Mucosa of descending colon (tissue), 3 donors: Measurements from ENCODE around the gene UNC5C. TPM values are rescaled to one million over a fixed set of nuclear protein-coding genes. Genes with fewer than 3 reads are reported as not detected.

Source experiments
- ATAC-seq: fragments of 200-7000 bp; cut with Tn5 transposase; one replicate; pipeline ENCODE4 v1.9.1; 2020; ENCODE audit warnings: mild to moderate bottlenecking, moderate library complexity
- DNase-seq, 3 donors: peaks; one replicate each; pipeline ENCODE4 v3.0.0-alpha.2; 2020
- H3K36me3 ChIP-seq: fragments of 200-600 bp; one replicate; pipeline ENCODE4 v1.8.0; 2021; ENCODE audit warnings: low read depth, mild to moderate bottlenecking
- H3K4me1 ChIP-seq: fragments of 200-600 bp; one replicate; pipeline ENCODE4 v1.8.0; 2021; ENCODE audit warnings: low read depth, mild to moderate bottlenecking
- H3K4me3 ChIP-seq: fragments of 200-600 bp; one replicate; pipeline ENCODE4 v1.8.0; 2021; ENCODE audit warnings: mild to moderate bottlenecking
- H3K9me3 ChIP-seq: fragments of 200-600 bp; one replicate; pipeline ENCODE4 v1.8.0; 2021; ENCODE audit warnings: mild to moderate bottlenecking
- intact Hi-C, 2 donors: fragments of 100-400 bp; cut with DNase I in 1 of 2; cut with micrococcal nuclease in 1 of 2; formaldehyde crosslinking; loops; one replicate each; pipeline versions ENCODE4 v1.11.0 to v1.11.1; 2022; cut with DNase I, micrococcal nuclease
- total RNA-seq, 3 donors: library from RNA; stranded (reverse); fragmentation: NEBNext Ultra II Directional in 2 of 3; extraction: Animal tissue kit (Norgen Biotek cat#: 25700) in 2 of 3; gene quantifications; one replicate each; pipeline versions ENCODE4 v1.2.1 to v1.2.4, GENCODE V29; 2021 to 2023
- TF ChIP-seq, protein P1 (sequence below): fragments of 200-600 bp; IDR thresholded peaks from one replicate; pipeline ENCODE4 v1.8.0; 2022; ENCODE audit warnings: antibody characterized with exemption, mild to moderate bottlenecking
- donor health status: DM: no; HTN: no; CAD: no; lungs with moderate emphysema.
- donor health status: DM: no; HTN: no; CAD: no.
- donor health status: DM: no; HTN: yes; CAD: no.

Gene UNC5C
- total RNA-seq, 3 donors from 2014 or later = 3.1 to 7.2 (median 4.6) TPM

DNA sequence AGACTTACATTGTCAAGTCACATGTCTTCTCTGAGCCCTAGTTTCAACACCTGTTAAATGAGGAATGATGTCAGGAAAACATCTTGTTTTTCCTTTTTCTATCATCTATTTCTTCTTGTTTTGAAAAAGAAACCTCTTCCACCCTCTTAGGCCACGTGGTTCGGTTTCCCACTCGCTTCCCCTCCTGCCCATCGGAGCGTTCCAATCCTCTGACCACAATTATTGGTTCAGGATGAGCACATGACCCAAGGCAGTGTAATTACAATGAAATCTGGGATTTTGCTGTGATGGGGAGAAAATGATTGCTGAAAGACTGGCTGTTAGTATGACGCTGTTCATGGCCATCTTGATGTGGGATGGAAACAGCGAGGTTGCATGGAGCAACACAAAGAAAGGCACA lies 186.7 kb downstream of the UNC5C start:
- no peak for ATAC-seq
- Histone ChIP-seq H3K36me3 (no peaks in the 10 kb centered on the region), H3K4me3 (no peak overlapping the region), H3K9me3 (no peaks in the 10 kb centered on the region), H3K4me1 (no peaks in the 10 kb centered on the region)
- TF ChIP-seq, protein P1, sequence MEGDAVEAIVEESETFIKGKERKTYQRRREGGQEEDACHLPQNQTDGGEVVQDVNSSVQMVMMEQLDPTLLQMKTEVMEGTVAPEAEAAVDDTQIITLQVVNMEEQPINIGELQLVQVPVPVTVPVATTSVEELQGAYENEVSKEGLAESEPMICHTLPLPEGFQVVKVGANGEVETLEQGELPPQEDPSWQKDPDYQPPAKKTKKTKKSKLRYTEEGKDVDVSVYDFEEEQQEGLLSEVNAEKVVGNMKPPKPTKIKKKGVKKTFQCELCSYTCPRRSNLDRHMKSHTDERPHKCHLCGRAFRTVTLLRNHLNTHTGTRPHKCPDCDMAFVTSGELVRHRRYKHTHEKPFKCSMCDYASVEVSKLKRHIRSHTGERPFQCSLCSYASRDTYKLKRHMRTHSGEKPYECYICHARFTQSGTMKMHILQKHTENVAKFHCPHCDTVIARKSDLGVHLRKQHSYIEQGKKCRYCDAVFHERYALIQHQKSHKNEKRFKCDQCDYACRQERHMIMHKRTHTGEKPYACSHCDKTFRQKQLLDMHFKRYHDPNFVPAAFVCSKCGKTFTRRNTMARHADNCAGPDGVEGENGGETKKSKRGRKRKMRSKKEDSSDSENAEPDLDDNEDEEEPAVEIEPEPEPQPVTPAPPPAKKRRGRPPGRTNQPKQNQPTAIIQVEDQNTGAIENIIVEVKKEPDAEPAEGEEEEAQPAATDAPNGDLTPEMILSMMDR = no peak
- DNase-seq = no peak
- intact Hi-C loops = no loop called here

DNA sequence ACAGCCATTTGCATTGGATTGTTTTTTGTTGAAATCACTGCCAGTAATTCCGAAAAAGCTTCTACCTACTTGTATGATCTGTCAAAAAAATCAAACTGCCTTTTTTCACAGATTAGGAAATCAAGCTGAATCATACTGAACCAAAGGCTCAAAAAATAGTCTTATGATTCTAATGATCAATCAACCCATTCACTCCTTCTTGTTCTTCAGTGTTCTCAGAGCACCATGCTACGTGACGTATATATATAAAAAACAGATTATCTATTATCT lies 187.1 kb downstream of the UNC5C start:
- no peak overlapping the region for H3K4me3 ChIP-seq
- ATAC-seq (no peak), DNase-seq (no peak)
- H3K36me3 ChIP-seq = no peaks in the 10 kb centered on the region
- intact Hi-C loops = no loop called here
- no peaks in the 10 kb centered on the region for H3K4me1 ChIP-seq
- TF ChIP-seq, protein P1 = no peak
- no peaks in the 10 kb centered on the region for H3K9me3 ChIP-seq

DNA sequence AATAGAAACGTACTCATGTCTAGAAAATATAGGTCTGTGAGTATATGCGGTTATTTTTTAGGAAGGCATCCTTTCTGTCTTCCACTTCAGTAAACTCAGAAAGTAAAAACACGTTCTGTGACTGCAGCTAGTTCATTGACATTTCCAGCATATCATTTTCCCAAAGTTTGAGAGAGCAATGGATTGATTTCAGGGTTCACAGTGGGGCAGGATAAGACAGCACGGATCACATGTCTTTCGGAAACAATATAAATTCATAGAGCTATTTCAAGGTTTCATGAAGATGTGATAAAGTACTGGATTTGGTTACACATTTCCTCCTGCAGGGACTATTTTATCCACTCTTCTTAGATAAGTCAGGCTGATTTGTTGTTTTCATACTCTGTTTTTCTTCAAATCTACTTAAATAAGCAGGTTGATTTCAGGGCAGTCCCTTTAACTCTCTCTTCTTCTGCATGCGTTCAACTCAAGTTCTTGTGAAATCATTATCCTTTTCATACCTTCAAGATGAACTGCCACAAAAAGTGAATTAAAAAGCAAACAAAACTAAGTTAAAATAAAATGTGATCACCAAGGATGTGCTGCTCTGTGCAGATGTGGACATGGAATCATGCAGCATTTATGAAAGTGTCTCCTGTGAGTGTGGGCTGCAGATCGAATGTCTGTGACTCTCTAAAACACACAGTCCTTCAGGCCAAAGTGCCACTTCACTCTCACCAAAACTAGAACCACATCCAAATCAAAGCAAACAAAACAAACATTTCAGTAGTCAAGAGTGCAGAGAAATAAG lies 187.7 kb downstream of the UNC5C start:
- TF ChIP-seq, protein P1 = no peak
- intact Hi-C loops = no loop called here
- H3K4me3 ChIP-seq = no peak overlapping the region
- no peak for ATAC-seq
- H3K36me3 ChIP-seq = no peaks in the 10 kb centered on the region
- H3K4me1 ChIP-seq = no peaks in the 10 kb centered on the region
- no peak for DNase-seq
- no peaks in the 10 kb centered on the region for H3K9me3 ChIP-seq

DNA sequence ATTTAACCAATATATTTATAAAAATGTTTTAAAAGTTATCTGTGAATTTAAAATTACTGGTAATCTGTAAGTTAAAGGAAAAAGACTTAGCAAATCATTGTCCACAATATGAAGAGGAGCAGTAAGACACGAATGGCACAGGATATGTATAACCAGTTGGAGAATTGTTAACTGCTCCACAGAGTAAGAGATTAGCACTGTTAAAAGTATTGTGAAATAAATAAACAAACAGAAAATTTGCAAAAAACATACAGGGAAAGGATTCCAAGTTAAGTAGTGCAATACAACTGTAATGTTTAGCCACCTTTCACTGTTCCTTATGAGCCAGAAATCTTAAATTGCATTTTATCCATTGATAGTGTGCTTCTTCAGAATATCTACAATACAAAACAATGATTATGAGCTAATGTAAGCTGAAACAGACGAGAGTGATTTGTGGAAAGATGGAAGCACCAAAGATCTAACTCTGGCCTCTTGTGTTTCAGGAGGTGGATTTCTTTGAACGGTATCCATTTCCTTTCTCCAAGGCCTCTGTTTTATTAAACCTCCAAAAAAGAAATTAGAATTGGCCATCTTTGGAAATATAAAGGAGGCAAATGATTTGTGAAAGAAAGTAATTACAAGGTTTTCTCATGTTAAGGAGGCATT lies 188.4 kb downstream of the UNC5C start:
- Histone ChIP-seq H3K9me3 (no peaks in the 10 kb centered on the region), H3K4me1 (no peaks in the 10 kb centered on the region), H3K4me3 (no peak overlapping the region), H3K36me3 (no peaks in the 10 kb centered on the region)
- TF ChIP-seq, protein P1 = no peak
- intact Hi-C loops = no loop called here
- no peak for ATAC-seq
- no peak for DNase-seq

DNA sequence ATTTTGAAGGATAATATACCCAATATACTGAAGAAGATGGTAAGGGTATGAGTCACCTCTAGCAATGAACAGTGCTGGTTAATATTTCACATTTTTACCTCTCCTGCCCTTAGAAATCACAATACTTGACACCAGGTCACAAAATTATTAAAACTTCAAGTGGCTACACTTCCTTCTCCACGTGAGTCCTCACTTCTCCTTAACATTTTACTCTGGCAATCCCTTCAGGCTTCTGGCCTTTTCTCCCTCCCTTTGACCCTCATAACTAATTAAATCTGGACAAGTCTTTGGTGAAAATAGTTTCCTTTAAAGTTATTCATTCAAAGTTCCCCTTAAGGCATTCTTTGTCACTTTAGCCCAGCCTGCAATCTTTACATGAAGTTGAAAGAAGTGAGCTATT lies 190.4 kb downstream of the UNC5C start:
- intact Hi-C loops = no loop called here

More for the DNA sequence above, 190.4 kb downstream of the UNC5C start:
- Histone ChIP-seq H3K4me3 (no peak overlapping the region), H3K36me3 (no peaks in the 10 kb centered on the region), H3K9me3 (no peaks in the 10 kb centered on the region), H3K4me1 (no peaks in the 10 kb centered on the region)
- ATAC-seq (no peak), DNase-seq (no peak)
- TF ChIP-seq, protein P1 = no peak
